Activated CD8-positive, alpha-beta memory T cell treated with anti-CD3 and anti-CD28 coated beads, Interleukin-2, amount 50 U/mL, for 4 hours (primary cell): ENCODE measurements around the gene C6orf118.

Experiments used
- DNase-seq: peaks from one replicate; pipeline ENCODE4 v3.0.0-alpha.2; 2020

Gene C6orf118

DNA sequence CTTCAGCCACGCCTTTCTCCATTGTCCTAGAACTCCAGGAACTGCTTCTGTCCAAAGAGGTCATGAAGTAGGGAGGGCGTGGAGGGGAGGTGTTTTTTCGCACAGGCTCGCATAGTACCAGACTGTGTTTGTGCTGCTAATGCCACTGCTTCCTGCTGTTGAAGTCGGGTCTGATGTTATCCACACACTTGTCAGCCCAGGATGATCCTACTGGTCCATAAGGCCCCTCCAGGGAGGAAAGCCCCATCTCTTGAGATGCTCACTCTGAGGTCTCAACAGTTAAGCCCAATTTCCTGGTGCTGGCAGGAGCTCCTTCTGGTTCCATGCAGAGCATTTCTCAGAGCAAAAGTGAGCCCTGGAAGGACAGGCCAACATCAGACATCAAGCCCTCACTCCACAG is 65.6 kb downstream of the C6orf118 start:
- no peak for DNase-seq

GRCh38 chr6:165236326-165236725 is 73.1 kb downstream of the C6orf118 start:
- DNase-seq, result no peak

DNA sequence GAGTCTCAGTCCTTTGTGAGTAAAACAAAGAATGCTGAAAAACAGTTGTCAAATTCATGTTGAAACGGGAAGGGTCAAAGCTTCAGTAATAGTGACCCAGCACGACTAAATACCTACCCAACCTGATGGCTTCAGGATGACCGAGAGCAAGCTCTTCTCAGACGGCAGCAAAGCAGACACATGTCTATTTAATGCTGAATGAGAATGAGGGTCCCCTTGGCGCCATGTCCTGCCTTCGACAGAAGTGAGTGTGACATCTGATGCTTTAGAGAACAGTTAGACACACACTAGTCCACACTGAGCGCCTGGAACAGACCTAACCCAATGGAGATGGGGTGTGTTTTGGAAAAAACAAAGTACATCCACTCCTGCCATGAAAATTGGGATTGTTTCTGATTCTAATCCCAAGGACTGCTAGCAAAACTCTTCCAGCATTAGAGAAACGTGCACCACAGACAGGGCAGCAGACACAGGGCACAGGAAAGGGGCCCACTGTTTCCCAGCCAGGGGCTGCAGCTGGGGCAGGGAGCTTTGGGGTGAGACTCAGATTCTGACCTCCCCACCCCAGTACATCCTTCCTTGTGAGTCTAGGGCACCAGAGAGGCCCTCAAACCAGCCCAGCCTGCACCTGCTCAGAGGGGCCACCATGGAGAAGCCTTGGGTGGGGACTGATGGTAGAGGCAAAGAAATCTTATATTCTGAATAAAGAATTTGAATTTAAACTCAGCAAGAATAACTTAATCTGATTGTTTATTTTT is 76.5 kb downstream of the C6orf118 start:
- DNase-seq, result no peak

- no peak for DNase-seq
These were observed 77.5 kb downstream of the C6orf118 start for GRCh38 chr6:165231581-165232561.

- no peak for DNase-seq
These were observed 78.2 kb downstream of the C6orf118 start for GRCh38 chr6:165231177-165231576.
